HG02870 (cell line): ENCODE results near the gene ABT1.
A peak's percentile ranks its signal among the peaks of the same experiment; 100 is the strongest.

ENCODE experiments used
- ATAC-seq: cut with Tn5 transposase; IDR thresholded peaks from one replicate; pipeline ENCODE4 v1.9.1; 2021; ENCODE audit warnings: mild to moderate bottlenecking, moderate library complexity; ENCODE audit not compliant: unreplicated experiment

ABT1 gene

DNA sequence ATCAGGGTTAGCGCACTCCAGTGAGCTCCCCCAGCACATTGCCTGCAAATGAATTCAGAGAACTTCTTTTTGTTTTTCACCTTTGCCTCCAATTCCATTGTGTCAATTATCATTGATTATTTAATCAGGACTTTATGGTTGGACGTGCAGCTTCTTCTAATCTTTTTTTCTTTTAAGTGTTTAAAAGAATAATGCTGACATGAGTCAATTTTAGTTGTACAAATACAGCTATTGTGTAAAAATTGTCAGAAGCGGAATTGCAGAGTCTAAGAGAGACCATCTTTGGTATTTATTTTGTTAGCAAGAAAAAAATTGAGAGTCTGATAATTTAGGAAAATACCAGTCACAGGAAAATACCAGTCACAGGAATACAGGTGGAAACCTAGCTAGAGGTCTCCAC, 5.5 kb downstream of the ABT1 start:
- no peak for ATAC-seq

DNA sequence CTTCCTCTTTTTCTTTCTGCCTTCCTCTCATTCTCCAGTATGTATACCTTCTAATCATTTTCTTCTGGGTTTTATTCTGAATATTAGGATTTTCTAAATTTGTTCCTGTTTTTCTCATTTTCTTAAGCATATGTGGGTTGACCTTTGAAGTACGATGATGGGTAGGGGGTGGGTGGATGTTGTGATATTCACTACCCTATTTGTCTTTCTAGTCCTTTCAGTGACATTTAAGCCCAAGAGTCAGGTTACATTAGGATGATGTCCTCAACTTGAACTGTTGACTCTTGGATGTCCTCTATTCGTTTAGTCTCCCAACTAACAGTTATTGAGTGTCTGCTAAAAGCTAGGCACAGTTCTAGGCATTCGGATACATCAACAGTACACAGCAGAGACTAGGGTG, 7.3 kb downstream of the ABT1 start:
- no peak for ATAC-seq

DNA sequence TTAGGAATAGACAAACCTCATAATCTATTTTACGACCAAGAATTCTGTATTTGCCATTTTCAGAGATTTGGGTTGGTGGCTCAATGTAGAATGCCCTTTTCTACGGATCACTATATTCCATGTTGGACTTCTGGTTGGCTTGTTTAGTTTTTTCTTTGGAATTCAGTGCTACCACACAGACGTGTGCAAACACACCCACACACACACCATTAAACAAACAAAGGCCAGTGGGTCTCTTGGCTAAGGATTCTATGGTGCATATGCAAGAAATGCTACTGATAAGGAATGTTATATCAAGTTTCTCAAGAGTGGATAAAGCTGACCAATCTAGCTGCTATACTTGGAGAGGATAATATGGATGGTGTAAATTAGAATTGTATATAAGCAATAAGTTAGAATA, 8.0 kb downstream of the ABT1 start:
- no peak for ATAC-seq

DNA sequence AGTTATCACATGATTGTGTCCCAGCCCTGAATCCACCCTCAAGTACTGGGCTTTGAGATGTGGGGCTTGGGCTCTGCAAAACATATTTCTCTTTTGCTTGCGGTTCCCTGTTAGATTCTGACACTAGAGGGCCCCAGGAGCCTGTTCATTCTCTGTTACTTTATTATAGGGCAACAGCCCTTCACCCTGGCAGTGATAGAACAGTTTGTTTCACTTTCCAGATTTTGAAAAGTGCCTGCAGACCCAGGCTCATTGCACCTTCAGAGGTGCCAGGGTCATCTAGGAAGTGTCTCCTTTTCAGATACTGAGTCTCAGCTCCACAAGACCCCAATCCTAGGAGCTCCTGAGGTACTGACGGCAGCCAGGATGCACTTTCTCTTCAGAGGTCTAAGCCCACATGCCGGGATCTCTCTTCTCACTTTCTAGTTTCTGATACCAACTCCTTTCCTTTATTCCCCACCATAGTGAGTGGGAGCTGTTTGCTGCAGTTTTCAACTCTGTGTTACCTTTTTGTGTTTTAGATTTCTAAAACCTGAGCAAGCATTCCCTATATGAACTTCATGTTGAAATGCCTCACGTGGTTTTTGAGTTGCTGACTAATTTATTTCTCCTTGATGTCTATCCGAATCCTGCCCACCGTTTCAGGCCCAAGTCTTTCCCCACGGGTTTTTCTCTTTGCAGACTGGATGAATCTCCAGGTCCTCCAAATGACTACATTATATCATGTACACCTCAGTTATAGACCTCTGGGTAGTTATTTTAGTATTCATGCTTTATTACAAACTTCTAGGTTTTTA, 10.9 kb downstream of the ABT1 start:
- ATAC-seq = peak; percentile 53

DNA sequence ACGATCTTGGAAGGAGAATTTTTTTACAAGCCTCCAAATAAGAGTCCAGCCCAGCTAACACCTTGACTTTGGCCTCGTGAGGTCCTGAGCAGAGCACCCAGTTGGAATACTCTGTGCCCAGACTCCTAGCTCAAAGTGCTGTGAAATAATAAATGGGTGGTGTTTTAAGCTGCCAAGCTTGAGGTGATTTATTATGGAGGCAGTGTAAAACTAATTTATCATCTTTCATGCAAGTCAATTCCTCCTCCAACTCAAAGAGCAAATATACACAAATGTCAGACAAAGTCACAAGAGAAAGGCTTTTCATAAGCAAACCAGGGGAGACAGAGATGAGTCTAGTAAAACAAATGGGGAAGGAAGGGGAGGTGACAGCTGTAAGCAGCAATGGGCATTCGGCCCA, 12.7 kb downstream of the ABT1 start:
- no peak for ATAC-seq

DNA sequence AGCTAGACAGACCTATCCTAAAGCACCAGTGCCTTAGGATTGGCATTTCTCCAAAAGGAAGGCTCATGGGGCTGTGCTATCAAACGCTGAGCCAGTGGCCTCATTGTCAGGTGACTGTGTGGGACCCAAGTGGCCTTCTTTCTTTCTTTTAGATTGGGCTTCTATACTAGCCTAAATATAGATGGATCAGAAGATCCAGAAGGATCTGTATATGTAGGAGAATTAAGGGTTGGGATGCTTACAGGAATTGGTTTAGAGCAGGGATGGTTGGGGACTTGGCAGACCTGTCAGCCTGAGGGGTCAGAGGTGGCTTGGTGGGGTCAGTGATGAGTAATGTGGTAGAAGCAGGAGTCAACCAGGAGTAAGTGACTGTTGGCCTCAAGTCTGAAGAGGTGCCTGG, 14.8 kb downstream of the ABT1 start:
- no peak for ATAC-seq

DNA sequence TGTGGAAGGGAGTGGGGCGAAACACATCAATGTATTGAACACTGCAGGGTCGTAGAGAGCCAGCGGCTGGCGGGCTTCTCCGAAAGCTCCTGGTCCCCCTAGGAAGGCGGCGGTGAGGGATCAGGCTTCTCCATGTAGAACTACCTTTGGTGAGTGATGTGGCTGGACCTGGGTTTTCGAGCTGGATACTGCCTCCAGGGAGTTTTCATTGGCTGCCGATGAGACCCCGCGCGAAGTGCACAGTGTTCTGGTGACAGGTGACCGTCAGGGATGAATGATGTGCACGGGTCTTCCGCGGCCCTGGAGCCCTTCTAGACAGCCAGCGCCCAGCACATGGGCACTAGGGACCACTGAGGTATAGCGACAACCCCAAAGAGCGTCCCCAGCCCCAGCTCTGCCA, 16.4 kb downstream of the ABT1 start:
- ATAC-seq = no peak

DNA sequence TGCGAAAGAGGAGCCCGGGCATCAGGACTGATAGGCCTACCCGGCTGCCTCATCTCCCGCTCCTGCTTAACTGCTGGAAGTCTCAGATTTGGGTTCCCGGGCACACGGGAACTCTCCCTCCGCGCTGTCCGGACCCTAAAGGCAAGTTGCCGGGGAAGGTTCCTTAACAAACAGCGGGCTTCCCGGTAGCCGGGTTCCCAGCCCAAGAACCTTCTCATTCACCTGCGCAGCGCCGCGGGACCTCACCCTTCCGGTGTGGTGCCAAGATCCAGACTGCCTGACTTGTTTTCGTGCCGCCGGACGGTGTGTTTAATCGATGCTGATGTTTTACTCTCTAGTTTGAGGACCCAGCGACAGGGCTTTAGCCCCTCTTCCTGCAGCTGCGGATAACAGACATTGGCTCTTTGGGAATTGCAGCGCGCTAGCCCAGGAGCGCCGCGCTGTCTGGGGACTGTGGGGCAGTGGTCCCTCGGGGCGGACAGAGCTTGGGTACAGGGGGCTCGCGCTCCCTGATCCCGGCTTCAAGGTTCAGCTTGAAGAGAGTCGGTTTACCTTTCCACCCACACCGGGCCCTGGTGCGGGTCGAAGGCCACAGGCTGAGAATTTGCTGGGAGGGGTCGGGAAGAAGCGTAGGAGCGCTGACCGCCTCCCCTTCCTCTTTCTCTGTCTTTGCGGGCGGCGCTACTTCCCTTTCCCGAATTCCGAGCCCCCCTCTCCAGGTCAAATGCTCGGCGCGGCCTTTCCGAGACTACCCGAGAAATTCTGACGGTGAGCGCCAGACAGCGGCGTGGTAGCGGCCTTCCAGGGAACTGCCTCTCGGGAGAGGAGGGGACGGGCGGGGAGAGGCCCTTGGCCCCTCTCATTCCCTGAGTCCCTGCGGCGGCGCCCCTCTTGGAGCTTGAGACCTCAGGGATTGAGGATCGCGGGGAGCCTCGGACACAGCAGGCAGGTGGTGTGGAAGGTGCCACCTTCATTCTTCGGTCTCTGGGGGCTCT, 17.2 kb downstream of the ABT1 start:
- ATAC-seq = no peak

DNA sequence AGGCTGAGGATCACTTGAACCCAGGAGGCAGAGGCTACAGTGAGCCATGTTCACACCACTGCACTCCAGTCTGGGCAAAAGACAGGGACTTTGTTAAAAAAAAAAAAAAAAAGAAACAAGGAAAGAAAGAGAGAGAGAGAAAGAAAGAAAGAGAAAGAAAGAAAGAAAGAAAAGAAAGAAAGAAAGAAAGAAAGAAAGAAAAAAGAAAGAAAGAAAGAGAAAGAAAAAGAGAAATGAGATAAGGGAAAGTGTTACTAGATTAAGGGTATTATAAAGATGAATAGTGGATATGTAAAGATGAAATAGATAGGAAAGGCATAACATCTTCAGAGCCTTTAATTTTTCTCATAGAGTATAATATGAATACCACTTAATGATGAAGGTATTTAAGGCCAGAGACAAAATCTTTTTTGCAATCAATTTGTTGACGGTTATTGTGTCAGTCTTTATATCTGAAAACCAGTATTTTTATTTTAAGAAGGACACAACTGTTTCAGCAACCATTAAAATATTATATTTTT, 26.6 kb downstream of the ABT1 start:
- no peak for ATAC-seq

DNA sequence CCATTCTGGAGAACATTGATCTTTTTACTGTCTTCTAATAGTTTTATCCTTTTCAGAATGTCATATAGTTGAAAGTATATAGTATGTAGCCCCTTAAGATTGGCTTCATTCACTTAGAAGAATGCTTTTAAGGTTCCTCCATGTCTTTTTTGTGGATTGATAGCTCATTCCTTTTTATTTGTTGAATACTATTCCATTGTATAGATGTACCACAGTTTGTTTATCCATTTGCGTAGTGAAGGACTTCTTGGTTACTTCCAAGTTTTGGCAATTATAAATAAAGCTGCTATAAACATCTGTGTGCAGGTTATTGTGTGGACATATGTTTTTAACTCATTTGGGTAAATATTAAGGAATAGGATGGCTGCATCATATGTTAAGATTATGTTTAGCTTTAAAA, 27.8 kb downstream of the ABT1 start:
- ATAC-seq = no peak

DNA sequence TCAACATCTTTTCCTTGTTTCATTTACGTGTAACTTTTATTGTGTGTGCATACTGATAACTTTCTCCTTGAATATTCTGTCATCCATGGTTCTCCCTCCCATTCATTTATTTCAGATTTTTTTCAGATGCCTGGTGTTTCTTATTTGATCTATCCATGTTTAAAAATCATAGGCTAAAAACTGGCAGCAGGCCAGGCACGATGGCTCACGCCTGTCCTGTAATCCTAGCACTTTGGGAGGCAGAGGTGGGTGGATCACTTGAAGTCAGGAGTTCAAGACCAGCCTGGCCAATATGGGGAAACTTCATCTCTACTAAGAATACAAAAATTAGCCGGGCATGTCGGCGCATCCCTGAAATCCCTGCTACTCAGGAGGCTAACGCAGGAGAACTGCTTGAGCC, 31.1 kb downstream of the ABT1 start:
- ATAC-seq = no peak

DNA sequence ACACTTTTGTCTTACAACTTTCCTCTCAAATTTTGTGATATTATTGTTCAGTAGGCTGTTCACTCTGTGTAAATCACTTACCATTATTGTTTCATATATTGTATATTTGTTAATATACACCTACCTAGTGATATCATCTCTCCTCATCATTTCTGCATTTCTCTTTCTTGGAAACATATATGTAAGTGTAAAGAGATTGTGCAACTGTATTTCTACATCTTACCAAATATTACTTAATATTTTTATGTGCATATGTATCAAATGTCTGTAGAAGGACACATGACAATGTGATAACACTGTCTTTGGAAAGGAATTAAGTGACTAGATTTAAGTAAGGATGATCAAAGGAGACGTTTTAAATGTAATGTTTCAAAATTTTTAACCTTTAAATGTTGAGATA, 32.6 kb downstream of the ABT1 start:
- ATAC-seq = no peak

DNA sequence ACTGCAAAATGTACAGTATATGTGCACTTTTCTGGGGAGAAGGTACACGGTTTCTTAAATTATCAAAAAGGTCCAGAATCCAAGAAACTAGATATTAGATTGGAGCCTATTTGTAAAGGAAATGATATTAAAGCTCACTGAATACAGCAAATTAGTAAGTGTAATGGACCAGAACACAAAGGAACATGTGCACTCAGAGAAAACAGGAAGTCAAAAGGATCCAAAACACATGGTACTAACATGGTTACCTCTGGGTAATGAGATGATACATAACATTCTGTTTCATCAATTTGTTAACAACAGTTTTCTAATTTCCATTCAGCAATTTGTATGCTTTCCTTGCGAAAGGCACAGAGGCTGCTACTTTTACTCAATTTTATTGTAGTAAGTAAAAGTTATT, 44.1 kb downstream of the ABT1 start:
- no peak for ATAC-seq

DNA sequence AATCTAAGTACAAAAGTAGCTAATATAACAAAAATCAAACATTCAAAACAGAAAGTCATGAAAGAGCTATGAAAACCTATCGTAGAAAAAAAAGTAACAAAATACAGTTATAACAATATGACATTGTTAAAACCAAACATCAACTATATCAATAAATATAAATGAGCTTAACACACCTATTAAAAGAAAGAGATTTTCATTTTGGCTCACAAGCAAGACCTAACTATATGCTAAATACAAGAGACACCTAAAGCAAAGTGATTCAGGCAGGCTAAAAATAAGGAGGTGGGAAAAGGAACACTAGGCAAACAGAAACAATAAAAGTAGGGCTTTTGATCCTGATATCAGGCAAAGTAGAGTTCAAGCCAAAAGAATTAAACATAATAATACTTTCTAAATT, 49.3 kb downstream of the ABT1 start:
- ATAC-seq = no peak
